Measurements from ENCODE around the gene PEX11B.
A peak's percentile ranks its signal among the peaks of the same experiment; 100 is the strongest.

Gene PEX11B

DNA sequence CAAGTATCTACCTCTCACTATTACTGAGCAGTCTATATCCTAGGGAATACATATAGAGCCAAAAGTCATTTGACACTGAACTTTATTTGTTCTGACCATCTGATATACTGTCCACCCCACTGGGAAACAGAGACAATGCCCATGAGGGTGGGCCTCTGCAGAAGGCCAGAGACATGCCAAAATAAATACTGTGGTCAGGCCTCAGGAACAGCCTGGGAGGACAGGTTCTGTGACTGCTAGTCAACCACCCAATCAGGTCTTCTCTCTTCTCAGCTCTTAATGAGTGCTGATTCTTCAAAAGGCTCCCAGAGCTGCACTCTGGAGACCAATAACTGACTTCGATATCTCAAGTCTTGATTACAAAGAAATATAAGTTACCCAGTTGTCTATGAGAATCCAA, 27.4 kb downstream of the PEX11B start:
- Histone ChIP-seq H3K36me3 (ENCODE audit: control insufficient read depth, insufficient read depth, low read length) (no peaks in the 10 kb centered on the region), H3K27ac (ENCODE audit: insufficient read depth, low read depth, low read length, poor library complexity, severe bottlenecking) (no peak overlapping the region), H3K4me1 (ENCODE audit: control insufficient read depth, insufficient read depth, low read length) (peaks cover 8% of the 10 kb centered on the region), H3K9me3 (ENCODE audit: control insufficient read depth, low read length) (no peaks in the 10 kb centered on the region), H3K27me3 (ENCODE audit: control insufficient read depth, insufficient read depth, low read length, poor library complexity, severe bottlenecking) (peaks cover 8% of the 10 kb centered on the region), H3K4me3 (ENCODE audit: insufficient read depth, low read depth, low read length) (no peak overlapping the region)
- WGBS, 2 experiments = 90 to 100% methylated on average over 1 of the region's 1 CpG

DNA sequence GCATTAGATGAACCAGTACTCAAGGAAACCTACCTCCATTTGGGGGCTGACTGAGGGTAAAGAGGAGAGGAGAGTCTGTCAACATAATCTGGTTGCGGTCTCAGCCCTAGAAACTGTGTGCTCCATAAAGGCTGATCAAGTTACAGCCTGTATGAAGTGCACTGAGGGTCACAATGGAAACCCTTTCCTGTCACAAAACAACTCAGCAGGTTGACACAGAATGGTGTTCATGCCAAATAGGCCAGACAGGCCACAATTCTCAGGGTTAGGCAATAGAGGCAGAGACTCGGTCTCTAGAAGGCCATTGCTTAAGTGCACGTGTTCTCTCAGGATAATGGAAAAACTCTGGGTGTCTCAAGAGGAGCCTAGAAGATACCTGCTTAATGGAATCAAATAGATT, 28.8 kb downstream of the PEX11B start:
- WGBS, 2 experiments = 86 to 89% methylated on average over 3 of the region's 3 CpGs
- H3K36me3 ChIP-seq (ENCODE audit: control insufficient read depth, insufficient read depth, low read length) = no peaks in the 10 kb centered on the region

DNA sequence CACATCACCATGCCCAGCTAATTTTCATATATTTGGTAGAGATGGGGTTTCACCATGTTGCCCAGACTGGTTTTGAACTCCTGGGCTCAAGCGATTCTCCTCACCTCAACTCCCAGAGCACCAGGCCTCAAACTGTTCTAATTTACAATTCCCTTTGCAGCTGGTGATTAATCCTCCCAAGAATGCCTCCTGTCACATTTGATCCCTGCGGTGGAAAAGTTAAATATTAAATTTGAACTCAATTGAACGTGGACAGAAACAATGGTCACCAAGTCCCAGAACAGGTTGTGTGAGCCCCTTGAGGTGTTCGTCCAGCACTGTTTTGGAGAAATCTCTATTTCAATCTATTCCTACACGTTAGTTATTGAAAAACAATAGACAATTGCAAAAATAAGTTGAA, 30.9 kb downstream of the PEX11B start:
- peaks cover 7% of the 10 kb centered on the region for H3K4me1 ChIP-seq (ENCODE audit: control insufficient read depth, insufficient read depth, low read length)
- no peak overlapping the region for H3K27ac ChIP-seq (ENCODE audit: insufficient read depth, low read depth, low read length, poor library complexity, severe bottlenecking)
- H3K36me3 ChIP-seq (ENCODE audit: control insufficient read depth, insufficient read depth, low read length) = no peaks in the 10 kb centered on the region
- no peaks in the 10 kb centered on the region for H3K9me3 ChIP-seq (ENCODE audit: control insufficient read depth, low read length)
- WGBS, 2 experiments = 82 to 84% methylated on average over 5 of the region's 5 CpGs
- peaks cover 40% of the 10 kb centered on the region for H3K27me3 ChIP-seq (ENCODE audit: control insufficient read depth, insufficient read depth, low read length, poor library complexity, severe bottlenecking)
- H3K4me3 ChIP-seq (ENCODE audit: insufficient read depth, low read depth, low read length) = no peak overlapping the region

More for the DNA sequence above, 28.8 kb downstream of the PEX11B start:
- no peak overlapping the region for H3K27ac ChIP-seq (ENCODE audit: insufficient read depth, low read depth, low read length, poor library complexity, severe bottlenecking)
- no peak overlapping the region for H3K4me3 ChIP-seq (ENCODE audit: insufficient read depth, low read depth, low read length)
- peaks cover 22% of the 10 kb centered on the region for H3K27me3 ChIP-seq (ENCODE audit: control insufficient read depth, insufficient read depth, low read length, poor library complexity, severe bottlenecking)
- H3K9me3 ChIP-seq (ENCODE audit: control insufficient read depth, low read length) = no peaks in the 10 kb centered on the region
- peaks cover 8% of the 10 kb centered on the region for H3K4me1 ChIP-seq (ENCODE audit: control insufficient read depth, insufficient read depth, low read length)

GRCh38 chr1:145886816-145887215, 31.7 kb downstream of the PEX11B start:
- Histone ChIP-seq H3K27me3 (ENCODE audit: control insufficient read depth, insufficient read depth, low read length, poor library complexity, severe bottlenecking) (peaks cover 43% of the 10 kb centered on the region), H3K27ac (ENCODE audit: insufficient read depth, low read depth, low read length, poor library complexity, severe bottlenecking) (no peak overlapping the region), H3K9me3 (ENCODE audit: control insufficient read depth, low read length) (no peaks in the 10 kb centered on the region), H3K4me1 (ENCODE audit: control insufficient read depth, insufficient read depth, low read length) (no peaks in the 10 kb centered on the region), H3K4me3 (ENCODE audit: insufficient read depth, low read depth, low read length) (no peak overlapping the region), H3K36me3 (ENCODE audit: control insufficient read depth, insufficient read depth, low read length) (no peaks in the 10 kb centered on the region)
- WGBS, 2 experiments = 31 to 36% methylated on average over 8 of the region's 8 CpGs

GRCh38 chr1:145886390-145886789, 32.1 kb downstream of the PEX11B start:
- Histone ChIP-seq H3K4me1 (ENCODE audit: control insufficient read depth, insufficient read depth, low read length) (no peaks in the 10 kb centered on the region), H3K36me3 (ENCODE audit: control insufficient read depth, insufficient read depth, low read length) (no peaks in the 10 kb centered on the region), H3K27ac (ENCODE audit: insufficient read depth, low read depth, low read length, poor library complexity, severe bottlenecking) (no peak overlapping the region), H3K9me3 (ENCODE audit: control insufficient read depth, low read length) (no peaks in the 10 kb centered on the region), H3K27me3 (ENCODE audit: control insufficient read depth, insufficient read depth, low read length, poor library complexity, severe bottlenecking) (peaks cover 43% of the 10 kb centered on the region), H3K4me3 (ENCODE audit: insufficient read depth, low read depth, low read length) (peak overlapping the region; percentile 64)
- WGBS, 2 experiments = 68 to 71% methylated on average over 11 of the region's 11 CpGs

DNA sequence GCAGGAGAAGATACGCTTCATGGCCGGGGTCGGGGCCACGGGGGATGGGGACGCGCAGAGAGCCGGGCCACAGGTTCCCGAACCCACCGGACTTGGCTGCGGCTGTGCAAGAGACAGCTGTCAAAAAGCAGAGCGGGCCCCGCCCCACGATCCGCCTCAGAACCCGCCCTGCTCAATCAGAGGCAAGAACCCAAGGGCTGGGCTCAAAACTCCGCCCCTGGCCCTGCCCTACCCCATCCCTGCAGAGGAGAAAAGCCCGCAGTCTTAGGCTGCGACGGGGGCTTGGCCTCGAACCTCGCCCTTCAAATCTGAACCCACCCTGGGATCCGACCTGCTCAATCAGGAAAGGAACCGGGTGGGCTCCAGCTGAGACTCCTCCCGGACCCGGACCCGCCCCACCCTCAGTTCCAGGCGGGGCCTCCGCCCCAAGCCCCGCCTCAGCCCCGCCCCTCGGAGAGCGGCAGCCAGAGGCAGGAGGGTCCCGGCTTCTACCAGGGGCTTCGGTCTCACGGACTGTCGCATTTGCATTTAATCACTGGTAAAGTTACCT, 32.7 kb downstream of the PEX11B start, which contains the start of gene ANKRD35:
Gene ANKRD35, minus strand, starts transcription at position 129 of the 550 bp plus-strand sequence. Its CDS starts 108 bp downstream, at position 21.
- Histone ChIP-seq H3K36me3 (ENCODE audit: control insufficient read depth, insufficient read depth, low read length) (no peaks in the 10 kb centered on the region), H3K27ac (ENCODE audit: insufficient read depth, low read depth, low read length, poor library complexity, severe bottlenecking) (no peak within 1 kb of the TSS), H3K9me3 (ENCODE audit: control insufficient read depth, low read length) (no peaks in the 10 kb centered on the region), H3K27me3 (ENCODE audit: control insufficient read depth, insufficient read depth, low read length, poor library complexity, severe bottlenecking) (peaks cover 43% of the 10 kb centered on the region), H3K4me3 (ENCODE audit: insufficient read depth, low read depth, low read length) (peak within 1 kb of the TSS; percentile 64), H3K4me1 (ENCODE audit: control insufficient read depth, insufficient read depth, low read length) (no peaks in the 10 kb centered on the region)
- 1% methylated on average over 36 of the region's 36 CpGs for WGBS, 2 experiments

- Histone ChIP-seq H3K27me3 (ENCODE audit: control insufficient read depth, insufficient read depth, low read length, poor library complexity, severe bottlenecking) (peaks cover 43% of the 10 kb centered on the region), H3K9me3 (ENCODE audit: control insufficient read depth, low read length) (no peaks in the 10 kb centered on the region), H3K4me3 (ENCODE audit: insufficient read depth, low read depth, low read length) (no peak overlapping the region), H3K36me3 (ENCODE audit: control insufficient read depth, insufficient read depth, low read length) (no peaks in the 10 kb centered on the region), H3K27ac (ENCODE audit: insufficient read depth, low read depth, low read length, poor library complexity, severe bottlenecking) (no peak overlapping the region), H3K4me1 (ENCODE audit: control insufficient read depth, insufficient read depth, low read length) (peaks cover 7% of the 10 kb centered on the region)
- WGBS, 2 experiments = 80 to 86% methylated on average over 1 of the region's 1 CpG
Observed at GRCh38 chr1:145884675-145885074, 33.8 kb downstream of the PEX11B start.

- H3K4me1 ChIP-seq (ENCODE audit: control insufficient read depth, insufficient read depth, low read length) = peaks cover 8% of the 10 kb centered on the region
- no peaks in the 10 kb centered on the region for H3K36me3 ChIP-seq (ENCODE audit: control insufficient read depth, insufficient read depth, low read length)
- no peak overlapping the region for H3K27ac ChIP-seq (ENCODE audit: insufficient read depth, low read depth, low read length, poor library complexity, severe bottlenecking)
- 17% methylated on average over 3 to 5 of the region's 5 CpGs for WGBS, 2 experiments
- H3K4me3 ChIP-seq (ENCODE audit: insufficient read depth, low read depth, low read length) = no peak overlapping the region
- H3K27me3 ChIP-seq (ENCODE audit: control insufficient read depth, insufficient read depth, low read length, poor library complexity, severe bottlenecking) = peaks cover 21% of the 10 kb centered on the region
- H3K9me3 ChIP-seq (ENCODE audit: control insufficient read depth, low read length) = no peaks in the 10 kb centered on the region
Observed at GRCh38 chr1:145879775-145880174, 38.7 kb downstream of the PEX11B start.

DNA sequence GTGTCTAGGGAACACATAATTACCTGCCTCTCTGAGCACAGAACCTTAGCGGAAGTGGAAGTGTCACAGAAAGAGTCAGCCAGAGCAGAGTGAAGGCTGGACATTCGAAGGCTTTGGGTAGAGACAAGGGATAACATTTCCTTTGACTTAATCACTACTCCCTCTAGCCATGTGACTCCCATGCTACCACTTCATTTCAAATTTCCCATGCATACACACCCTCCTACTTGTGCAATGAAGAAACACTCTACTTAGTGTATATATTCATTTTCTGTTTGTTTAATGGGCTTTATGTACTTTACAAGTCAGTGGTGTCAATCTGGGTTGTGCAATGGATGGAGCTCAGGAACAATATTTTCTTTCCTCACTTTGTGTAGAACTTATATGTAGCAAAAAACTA, 39.8 kb downstream of the PEX11B start:
- H3K9me3 ChIP-seq (ENCODE audit: control insufficient read depth, low read length) = no peaks in the 10 kb centered on the region
- peaks cover 8% of the 10 kb centered on the region for H3K4me1 ChIP-seq (ENCODE audit: control insufficient read depth, insufficient read depth, low read length)
- H3K27ac ChIP-seq (ENCODE audit: insufficient read depth, low read depth, low read length, poor library complexity, severe bottlenecking) = no peak overlapping the region
- no peaks in the 10 kb centered on the region for H3K36me3 ChIP-seq (ENCODE audit: control insufficient read depth, insufficient read depth, low read length)
- H3K4me3 ChIP-seq (ENCODE audit: insufficient read depth, low read depth, low read length) = no peak overlapping the region
- WGBS, 2 experiments = 94% methylated on average over 2 of the region's 2 CpGs
- H3K27me3 ChIP-seq (ENCODE audit: control insufficient read depth, insufficient read depth, low read length, poor library complexity, severe bottlenecking) = peaks cover 12% of the 10 kb centered on the region

GRCh38 chr1:145877923-145878486, 40.5 kb downstream of the PEX11B start:
- Histone ChIP-seq H3K36me3 (ENCODE audit: control insufficient read depth, insufficient read depth, low read length) (no peaks in the 10 kb centered on the region), H3K9me3 (ENCODE audit: control insufficient read depth, low read length) (no peaks in the 10 kb centered on the region), H3K27me3 (ENCODE audit: control insufficient read depth, insufficient read depth, low read length, poor library complexity, severe bottlenecking) (peaks cover 14% of the 10 kb centered on the region), H3K27ac (ENCODE audit: insufficient read depth, low read depth, low read length, poor library complexity, severe bottlenecking) (no peak overlapping the region), H3K4me1 (ENCODE audit: control insufficient read depth, insufficient read depth, low read length) (peaks cover 8% of the 10 kb centered on the region), H3K4me3 (ENCODE audit: insufficient read depth, low read depth, low read length) (no peak overlapping the region)
- WGBS, 2 experiments = 84 to 86% methylated on average over 7 of the region's 7 CpGs

Measured in ectodermal cell (in vitro differentiated cells).